Natural killer cell (primary cell): ENCODE data around the gene NAALAD2. TPM values are rescaled to one million over a fixed set of nuclear protein-coding genes. Genes with fewer than 3 reads are reported as not detected.
"Not testable (repeated sequence)": the region's sequence is repeated elsewhere in the genome, so short reads cannot be mapped to it uniquely, and the experiment has no call there.

Experiments used
- ATAC-seq, 3 donors: fragments of 150-1000 bp in 2 of 3; fragments of 200-7000 bp in 1 of 3; cut with Tn5 transposase; 1 replicate in 1 of 3; 2 replicates in 2 of 3; pipeline ENCODE4 v1.10.0; 2021; ENCODE audit warnings: mild to moderate bottlenecking in 2 of 3, moderate library complexity in 2 of 3
- DNase-seq, 2 donors: peaks; one replicate each; pipeline versions ENCODE4 v3.0.0 to v3.0.0-alpha.2; 2013 to 2021; ENCODE audit warnings: mixed read lengths in 1 of 2
- H3K27ac ChIP-seq: one replicate; pipeline ENCODE4 v1.5.1; 2013; ENCODE audit warnings: mild to moderate bottlenecking, low read length
- H3K27me3 ChIP-seq: one replicate; pipeline ENCODE4 v1.6.1; 2013; ENCODE audit warnings: low read length; ENCODE audit not compliant: control insufficient read depth, insufficient read depth
- H3K36me3 ChIP-seq: one replicate; pipeline ENCODE4 v1.6.1; 2013; ENCODE audit warnings: low read length; ENCODE audit not compliant: control insufficient read depth, insufficient read depth
- H3K4me1 ChIP-seq: one replicate; pipeline ENCODE4 v1.6.1; 2013; ENCODE audit warnings: low read length; ENCODE audit not compliant: control insufficient read depth, insufficient read depth
- H3K4me3 ChIP-seq: one replicate; pipeline ENCODE4 v1.5.1; 2013; ENCODE audit warnings: low read length
- H3K9me3 ChIP-seq: one replicate; pipeline ENCODE4 v1.6.1; 2013; ENCODE audit warnings: low read length; ENCODE audit not compliant: control insufficient read depth, insufficient read depth
- H3K27ac Mint-ChIP-seq, 2 donors: one replicate each; pipeline ENCODE4 v1.8.0; 2022; ENCODE audit warnings: mild to moderate bottlenecking in 2 of 2, mixed read lengths in 2 of 2, moderate library complexity in 1 of 2
- H3K27me3 Mint-ChIP-seq, 2 donors: one replicate each; pipeline ENCODE4 v1.8.0; 2022; ENCODE audit warnings: low read depth in 2 of 2, mixed read lengths in 2 of 2
- H3K36me3 Mint-ChIP-seq: one replicate; pipeline ENCODE4 v1.8.0; 2022; ENCODE audit warnings: mixed read lengths
- H3K4me1 Mint-ChIP-seq, 2 donors: one replicate each; pipeline ENCODE4 v1.8.0; 2022; ENCODE audit warnings: mixed read lengths in 2 of 2
- H3K4me3 Mint-ChIP-seq: one replicate; pipeline ENCODE4 v1.8.0; 2022; ENCODE audit warnings: mild to moderate bottlenecking, moderate library complexity, mixed read lengths
- H3K9me3 Mint-ChIP-seq, 2 donors: one replicate each; pipeline ENCODE4 v1.8.0; 2022; ENCODE audit warnings: mixed read lengths in 2 of 2
- WGBS: methylation state at CpG from one replicate; pipeline ENCODE4 v1.1.7; 2013; ENCODE audit warnings: missing lambda C conversion rate; ENCODE audit not compliant: insufficient coverage; 5-methylcytosine and 5-hydroxymethylcytosine counted together
- intact Hi-C: fragments of 100-400 bp; cut with micrococcal nuclease; formaldehyde crosslinking; loops from one replicate; pipeline ENCODE4 v1.14.2; 2022
- total RNA-seq, 4 donors: library from RNA; stranded (reverse); fragments of 120-200 nt in 1 of 4; gene quantifications; one replicate each; pipeline versions ENCODE4 v1.2.3 to v1.2.4, GENCODE V29; 2013 to 2022
- TF ChIP-seq, protein P1 (sequence below): fragments of 200-600 bp; IDR thresholded peaks from one replicate; pipeline ENCODE4 v1.8.0; 2022; ENCODE audit warnings: antibody characterized with exemption

Gene NAALAD2
- total RNA-seq, 3 donors from 2014 or later (not counting 1 experiment from before 2014, with no cell fraction given), result not detected

DNA sequence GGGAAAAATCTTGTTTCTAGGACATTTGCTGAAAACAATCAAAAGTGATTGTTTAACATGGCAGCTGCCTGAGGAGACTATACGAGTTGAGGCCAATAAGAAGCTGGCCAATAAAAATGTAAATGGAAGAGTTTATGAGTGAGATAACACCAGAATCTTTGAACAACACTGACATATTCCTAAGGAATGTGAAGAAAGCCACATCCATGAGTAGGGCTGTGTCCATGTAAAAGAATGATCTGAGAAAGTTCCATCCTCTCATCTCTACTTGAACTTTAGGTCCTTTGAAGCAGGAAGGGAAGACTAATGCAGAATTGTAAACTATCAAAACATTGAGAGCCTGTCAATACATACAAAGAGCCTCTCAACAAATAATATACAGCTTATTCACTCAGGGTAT, 95.3 kb downstream of the NAALAD2 start:
- H3K9me3 ChIP-seq, result no peaks in the 10 kb centered on the region
- no peaks in the 10 kb centered on the region for H3K27me3 ChIP-seq
- no peaks in the 10 kb centered on the region for H3K36me3 ChIP-seq
- H3K27ac ChIP-seq, result no peak overlapping the region
- TF ChIP-seq, protein P1, sequence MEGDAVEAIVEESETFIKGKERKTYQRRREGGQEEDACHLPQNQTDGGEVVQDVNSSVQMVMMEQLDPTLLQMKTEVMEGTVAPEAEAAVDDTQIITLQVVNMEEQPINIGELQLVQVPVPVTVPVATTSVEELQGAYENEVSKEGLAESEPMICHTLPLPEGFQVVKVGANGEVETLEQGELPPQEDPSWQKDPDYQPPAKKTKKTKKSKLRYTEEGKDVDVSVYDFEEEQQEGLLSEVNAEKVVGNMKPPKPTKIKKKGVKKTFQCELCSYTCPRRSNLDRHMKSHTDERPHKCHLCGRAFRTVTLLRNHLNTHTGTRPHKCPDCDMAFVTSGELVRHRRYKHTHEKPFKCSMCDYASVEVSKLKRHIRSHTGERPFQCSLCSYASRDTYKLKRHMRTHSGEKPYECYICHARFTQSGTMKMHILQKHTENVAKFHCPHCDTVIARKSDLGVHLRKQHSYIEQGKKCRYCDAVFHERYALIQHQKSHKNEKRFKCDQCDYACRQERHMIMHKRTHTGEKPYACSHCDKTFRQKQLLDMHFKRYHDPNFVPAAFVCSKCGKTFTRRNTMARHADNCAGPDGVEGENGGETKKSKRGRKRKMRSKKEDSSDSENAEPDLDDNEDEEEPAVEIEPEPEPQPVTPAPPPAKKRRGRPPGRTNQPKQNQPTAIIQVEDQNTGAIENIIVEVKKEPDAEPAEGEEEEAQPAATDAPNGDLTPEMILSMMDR, result no peak
- 100% methylated on average over 1 of the region's 1 CpG for WGBS
- no peaks in the 10 kb centered on the region for H3K9me3 Mint-ChIP-seq
- no peak overlapping the region for H3K4me3 Mint-ChIP-seq
- H3K36me3 Mint-ChIP-seq, result no peaks in the 10 kb centered on the region
- H3K4me1 Mint-ChIP-seq, result peaks cover 0 to 4% of the 10 kb centered on the region in 2 donors
- no peak overlapping the region for H3K27ac Mint-ChIP-seq
- no peak overlapping the region for H3K4me3 ChIP-seq
- intact Hi-C loops, result no loop called here
- no peak for ATAC-seq
- DNase-seq, result no peak
- H3K4me1 ChIP-seq, result no peaks in the 10 kb centered on the region
- peaks cover 0 to 54% of the 10 kb centered on the region in 2 donors for H3K27me3 Mint-ChIP-seq

DNA sequence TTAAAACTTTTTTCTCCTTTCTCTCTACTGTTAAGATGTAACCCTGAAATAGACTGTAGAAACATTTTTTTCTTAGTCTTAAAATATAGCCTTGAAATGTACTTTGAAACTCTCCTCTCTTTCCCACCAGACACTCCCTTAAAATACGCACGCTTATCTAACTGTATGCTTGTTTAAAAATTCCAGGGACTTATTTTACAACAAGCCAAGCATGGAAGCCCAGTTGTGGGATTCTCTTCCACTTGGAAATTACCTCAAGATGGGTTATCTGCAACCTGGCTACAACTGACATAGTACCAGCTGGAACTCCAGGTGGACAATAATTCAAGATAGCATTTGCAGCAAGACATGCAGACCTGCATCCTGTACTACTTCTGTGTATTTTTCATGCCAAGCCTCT, 100.5 kb downstream of the NAALAD2 start:
- H3K27me3 Mint-ChIP-seq, result peaks cover 11 to 63% of the 10 kb centered on the region in 2 donors
- Histone ChIP-seq H3K4me3 (no peak overlapping the region), H3K27me3 (no peaks in the 10 kb centered on the region), H3K27ac (no peak overlapping the region), H3K36me3 (no peaks in the 10 kb centered on the region), H3K9me3 (no peaks in the 10 kb centered on the region), H3K4me1 (no peaks in the 10 kb centered on the region)
- H3K4me1 Mint-ChIP-seq, result no peaks in the 10 kb centered on the region
- no peaks in the 10 kb centered on the region for H3K36me3 Mint-ChIP-seq
- H3K27ac Mint-ChIP-seq, result no peak overlapping the region
- no peak for ATAC-seq
- 97% methylated on average over 2 of the region's 2 CpGs for WGBS
- DNase-seq, result no peak
- TF ChIP-seq, protein P1, result no peak
- H3K9me3 Mint-ChIP-seq, result no peaks in the 10 kb centered on the region
- no peak overlapping the region for H3K4me3 Mint-ChIP-seq
- intact Hi-C loops, result no loop called here

DNA sequence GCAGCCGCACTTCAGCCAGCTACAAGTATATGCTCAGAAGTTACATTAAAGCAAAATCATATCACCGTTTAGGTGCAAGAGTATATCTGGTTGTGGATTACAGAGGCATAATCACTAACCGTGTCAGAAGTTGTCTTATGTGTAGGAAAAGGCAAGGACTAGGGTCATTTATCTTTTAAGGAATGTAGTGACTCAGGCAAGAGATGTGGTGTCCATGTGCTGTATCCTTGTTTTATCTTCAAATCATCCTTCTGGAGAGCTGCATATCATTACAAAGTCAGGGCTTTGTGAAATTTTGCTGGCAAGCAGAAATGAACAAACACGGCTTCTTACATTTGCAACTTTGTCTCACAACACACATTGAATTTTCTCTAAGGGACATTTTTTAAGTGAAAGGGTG, 101.1 kb downstream of the NAALAD2 start:
- DNase-seq (no peak), ATAC-seq (no peak)
- H3K4me3 ChIP-seq, result no peak overlapping the region
- no peaks in the 10 kb centered on the region for H3K9me3 Mint-ChIP-seq
- H3K4me1 ChIP-seq, result no peaks in the 10 kb centered on the region
- WGBS, result 92% methylated on average over 3 of the region's 4 CpGs
- no peaks in the 10 kb centered on the region for H3K27me3 ChIP-seq
- no peaks in the 10 kb centered on the region for H3K36me3 ChIP-seq
- no peak overlapping the region for H3K27ac Mint-ChIP-seq
- TF ChIP-seq, protein P1, result no peak
- peaks cover 11 to 60% of the 10 kb centered on the region in 2 donors for H3K27me3 Mint-ChIP-seq
- H3K36me3 Mint-ChIP-seq, result no peaks in the 10 kb centered on the region
- H3K9me3 ChIP-seq, result no peaks in the 10 kb centered on the region
- no peak overlapping the region for H3K4me3 Mint-ChIP-seq
- no peak overlapping the region for H3K27ac ChIP-seq
- no peaks in the 10 kb centered on the region for H3K4me1 Mint-ChIP-seq
- intact Hi-C loops, result no loop called here

DNA sequence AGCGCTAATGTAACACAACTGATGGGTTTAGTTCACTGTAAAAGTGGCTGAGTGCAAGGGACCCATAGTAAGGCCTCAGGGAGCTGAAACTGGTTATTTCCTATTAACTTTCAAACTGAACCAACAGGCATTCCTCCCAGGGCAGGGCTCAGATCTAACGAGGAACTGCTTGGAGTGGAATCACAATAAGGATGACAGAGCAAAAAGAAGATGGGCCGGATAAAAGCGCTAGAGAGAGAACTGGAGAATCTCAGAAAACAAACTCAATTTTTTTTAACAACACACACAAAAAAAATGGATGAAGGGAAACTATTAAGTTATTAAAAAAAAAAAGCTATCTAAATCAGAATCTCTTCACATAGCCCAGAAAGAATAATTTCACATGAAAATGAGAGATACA, 102.5 kb downstream of the NAALAD2 start:
- H3K36me3 ChIP-seq, result no peaks in the 10 kb centered on the region
- H3K9me3 Mint-ChIP-seq, result no peaks in the 10 kb centered on the region
- no peak overlapping the region for H3K27ac ChIP-seq
- peaks cover 11 to 52% of the 10 kb centered on the region in 2 donors for H3K27me3 Mint-ChIP-seq
- no peaks in the 10 kb centered on the region for H3K9me3 ChIP-seq
- H3K36me3 Mint-ChIP-seq, result no peaks in the 10 kb centered on the region
- no peak overlapping the region for H3K27ac Mint-ChIP-seq
- intact Hi-C loops, result no loop called here
- H3K4me3 ChIP-seq, result no peak overlapping the region
- TF ChIP-seq, protein P1, result no peak
- WGBS, result 94% methylated on average over 2 of the region's 4 CpGs
- no peak for ATAC-seq
- no peak for DNase-seq
- no peak overlapping the region for H3K4me3 Mint-ChIP-seq
- no peaks in the 10 kb centered on the region for H3K4me1 ChIP-seq
- no peaks in the 10 kb centered on the region for H3K4me1 Mint-ChIP-seq
- no peaks in the 10 kb centered on the region for H3K27me3 ChIP-seq

DNA sequence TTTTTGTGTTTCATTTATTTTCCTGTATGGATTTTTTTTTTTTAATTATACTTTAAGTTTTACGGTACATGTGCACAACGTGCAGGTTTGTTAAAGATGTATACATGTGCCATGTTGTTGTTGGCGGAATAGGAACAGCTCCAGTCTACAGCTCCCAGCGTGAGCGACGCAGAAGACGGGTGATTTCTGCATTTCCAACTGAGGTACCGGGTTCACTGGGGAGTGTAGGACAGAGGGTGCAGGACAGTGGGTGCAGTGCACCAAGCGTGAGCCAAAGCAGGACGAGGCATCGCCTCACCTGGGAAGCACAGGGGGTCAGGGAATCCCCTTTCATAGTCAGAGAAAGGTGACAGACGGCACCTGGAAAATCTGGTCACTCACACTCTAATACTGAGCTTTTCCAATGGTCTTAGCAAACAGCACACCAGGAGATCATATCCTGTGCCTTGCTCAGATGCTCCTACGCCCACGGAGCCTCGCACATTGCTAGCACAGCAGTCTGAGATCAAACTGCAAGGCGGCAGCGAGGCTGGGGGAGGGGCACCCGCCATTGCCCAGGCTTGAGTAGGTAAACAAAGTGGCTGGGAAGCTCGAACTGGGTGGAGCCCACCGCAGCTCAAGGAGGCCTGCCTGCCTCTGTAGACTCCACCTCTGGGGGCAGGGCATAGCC, 105.6 kb downstream of the NAALAD2 start:
- H3K9me3 Mint-ChIP-seq, ATAC-seq, H3K9me3 ChIP-seq, H3K4me3 Mint-ChIP-seq, H3K4me1 ChIP-seq, H3K4me3 ChIP-seq, H3K4me1 Mint-ChIP-seq, H3K27ac ChIP-seq, H3K27ac Mint-ChIP-seq, H3K27me3 ChIP-seq, DNase-seq, intact Hi-C loops, H3K36me3 Mint-ChIP-seq, H3K36me3 ChIP-seq: not testable (repeated sequence)
- WGBS, result 88% methylated on average over 18 of the region's 20 CpGs
- H3K27me3 Mint-ChIP-seq, result peaks cover 18 to 54% of the 10 kb centered on the region in 2 donors
